HUES64 (cell line): ENCODE results near the gene RALBP1.

ENCODE experiments used
- H3K27ac ChIP-seq: 2 replicates; pipeline ENCODE4 v1.7.0; 2013; ENCODE audit warnings: low read depth, low read length, inconsistent platforms
- H3K27me3 ChIP-seq: 2 replicates; pipeline ENCODE4 v1.6.1; 2013; ENCODE audit warnings: mild to moderate bottlenecking, low read length; ENCODE audit not compliant: insufficient read depth
- H3K36me3 ChIP-seq: 2 replicates; pipeline ENCODE4 v1.6.1; 2013; ENCODE audit warnings: mild to moderate bottlenecking, low read length; ENCODE audit not compliant: insufficient read depth
- H3K4me1 ChIP-seq: 2 replicates; pipeline ENCODE4 v1.6.1; 2013; ENCODE audit warnings: mild to moderate bottlenecking, low read length, moderate library complexity; ENCODE audit not compliant: insufficient read depth
- H3K4me3 ChIP-seq: 2 replicates; pipeline ENCODE4 v1.5.1; 2013; ENCODE audit warnings: mild to moderate bottlenecking, low read length, moderate library complexity
- H3K9ac ChIP-seq: 2 replicates; pipeline ENCODE4 v1.6.1; 2013; ENCODE audit warnings: mild to moderate bottlenecking, low read depth, low read length
- H3K9me3 ChIP-seq: 2 replicates; pipeline ENCODE4 v1.6.1; 2013; ENCODE audit warnings: low read depth, low read length; ENCODE audit not compliant: insufficient read depth
- whole genome bisulfite sequencing: fragments of 150-250, 120-280 bp; methylation state at CpG from one replicate; pipeline ENCODE4 v1.1.7; 2013; ENCODE audit warnings: missing lambda C conversion rate; 5-methylcytosine and 5-hydroxymethylcytosine counted together

RALBP1 gene

GRCh38 chr18:9513971-9514512 lies 38.7 kb downstream of the RALBP1 start:
- no peak overlapping the region for H3K4me3 ChIP-seq
- no peaks in the 10 kb centered on the region for H3K27me3 ChIP-seq
- no peak overlapping the region for H3K27ac ChIP-seq
- no peak overlapping the region for H3K9ac ChIP-seq
- 96% methylated on average over 6 of the region's 6 CpGs for WGBS
- no peaks in the 10 kb centered on the region for H3K9me3 ChIP-seq
- H3K4me1 ChIP-seq = 0 out of 2 replicates have a peak, but pooled peaks cover 6% of the 10 kb centered on the region
- peaks cover 30% of the 10 kb centered on the region for H3K36me3 ChIP-seq

GRCh38 chr18:9516437-9517064 lies 41.2 kb downstream of the RALBP1 start:
- WGBS = 92% methylated on average over 3 of the region's 4 CpGs
- no peak overlapping the region for H3K9ac ChIP-seq

GRCh38 chr18:9517869-9518268 lies 42.6 kb downstream of the RALBP1 start:
- WGBS = 88% methylated on average over 5 of the region's 6 CpGs
- peaks cover 40% of the 10 kb centered on the region for H3K36me3 ChIP-seq

More at GRCh38 chr18:9516437-9517064, 41.2 kb downstream of the RALBP1 start:
- Histone ChIP-seq H3K4me1 (0 out of 2 replicates have a peak, but pooled peaks cover 6% of the 10 kb centered on the region), H3K27ac (no peak overlapping the region), H3K36me3 (peaks cover 33% of the 10 kb centered on the region), H3K4me3 (no peak overlapping the region), H3K27me3 (no peaks in the 10 kb centered on the region), H3K9me3 (no peaks in the 10 kb centered on the region)

GRCh38 chr18:9519399-9519798 lies 44.1 kb downstream of the RALBP1 start:
- no peaks in the 10 kb centered on the region for H3K4me1 ChIP-seq

More at GRCh38 chr18:9517869-9518268, 42.6 kb downstream of the RALBP1 start:
- H3K27me3 ChIP-seq = no peaks in the 10 kb centered on the region
- no peaks in the 10 kb centered on the region for H3K9me3 ChIP-seq
- no peak overlapping the region for H3K4me3 ChIP-seq
- H3K4me1 ChIP-seq = no peaks in the 10 kb centered on the region
- H3K27ac ChIP-seq = no peak overlapping the region
- H3K9ac ChIP-seq = no peak overlapping the region

GRCh38 chr18:9520666-9521065 lies 45.4 kb downstream of the RALBP1 start:
- H3K4me1 ChIP-seq = no peaks in the 10 kb centered on the region
- H3K36me3 ChIP-seq = peaks cover 43% of the 10 kb centered on the region
- no peaks in the 10 kb centered on the region for H3K9me3 ChIP-seq
- no peaks in the 10 kb centered on the region for H3K27me3 ChIP-seq
- H3K9ac ChIP-seq = no peak overlapping the region
- no peak overlapping the region for H3K27ac ChIP-seq
- H3K4me3 ChIP-seq = no peak overlapping the region
- 100% methylated on average over 3 of the region's 3 CpGs for WGBS

More at GRCh38 chr18:9519399-9519798, 44.1 kb downstream of the RALBP1 start:
- H3K36me3 ChIP-seq = peaks cover 35% of the 10 kb centered on the region
- H3K9ac ChIP-seq = no peak overlapping the region
- H3K27me3 ChIP-seq = no peaks in the 10 kb centered on the region
- no peak overlapping the region for H3K4me3 ChIP-seq
- 100% methylated on average over 1 of the region's 1 CpG for WGBS
- no peak overlapping the region for H3K27ac ChIP-seq
- no peaks in the 10 kb centered on the region for H3K9me3 ChIP-seq

GRCh38 chr18:9521770-9522169 lies 46.5 kb downstream of the RALBP1 start:
- peaks cover 51% of the 10 kb centered on the region for H3K36me3 ChIP-seq
- H3K4me1 ChIP-seq = no peaks in the 10 kb centered on the region
- H3K27ac ChIP-seq = no peak overlapping the region
- H3K9me3 ChIP-seq = peaks cover 3% of the 10 kb centered on the region; the same call in 1 of the 2 replicates
- H3K4me3 ChIP-seq = no peak overlapping the region
- no peak overlapping the region for H3K9ac ChIP-seq
- no peaks in the 10 kb centered on the region for H3K27me3 ChIP-seq
- 97% methylated on average over 7 of the region's 7 CpGs for WGBS

GRCh38 chr18:9522952-9523351 lies 47.6 kb downstream of the RALBP1 start:
- Histone ChIP-seq H3K4me1 (no peaks in the 10 kb centered on the region), H3K9me3 (peaks cover 12% of the 10 kb centered on the region), H3K9ac (no peak overlapping the region), H3K36me3 (peaks cover 54% of the 10 kb centered on the region), H3K27ac (no peak overlapping the region), H3K27me3 (no peaks in the 10 kb centered on the region), H3K4me3 (no peak overlapping the region)
- 96% methylated on average over 6 of the region's 6 CpGs for WGBS

- Histone ChIP-seq H3K9me3 (peaks cover 12% of the 10 kb centered on the region), H3K9ac (no peak overlapping the region), H3K27me3 (no peaks in the 10 kb centered on the region), H3K4me1 (no peaks in the 10 kb centered on the region), H3K36me3 (peaks cover 70% of the 10 kb centered on the region), H3K4me3 (no peak overlapping the region), H3K27ac (no peak overlapping the region)
Observed at GRCh38 chr18:9526458-9526857, 51.1 kb downstream of the RALBP1 start.

- H3K27me3 ChIP-seq = no peaks in the 10 kb centered on the region
- no peak overlapping the region for H3K9ac ChIP-seq
- 97% methylated on average over 6 of the region's 6 CpGs for WGBS
- H3K27ac ChIP-seq = no peak overlapping the region
- H3K4me3 ChIP-seq = no peak overlapping the region
- no peaks in the 10 kb centered on the region for H3K4me1 ChIP-seq
- H3K9me3 ChIP-seq = peaks cover 12% of the 10 kb centered on the region
- H3K36me3 ChIP-seq = peaks cover 82% of the 10 kb centered on the region
Observed at GRCh38 chr18:9530226-9531009, 55.1 kb downstream of the RALBP1 start.

GRCh38 chr18:9531791-9532410 lies 56.6 kb downstream of the RALBP1 start:
- Histone ChIP-seq H3K9me3 (peaks cover 8% of the 10 kb centered on the region), H3K9ac (no peak overlapping the region), H3K4me1 (no peaks in the 10 kb centered on the region), H3K4me3 (no peak overlapping the region), H3K27me3 (no peaks in the 10 kb centered on the region), H3K27ac (no peak overlapping the region), H3K36me3 (peaks cover 84% of the 10 kb centered on the region)
- 94% methylated on average over 7 of the region's 7 CpGs for WGBS

GRCh38 chr18:9534844-9535243 lies 59.5 kb downstream of the RALBP1 start:
- no peaks in the 10 kb centered on the region for H3K4me1 ChIP-seq
- WGBS = 90% methylated on average over 10 of the region's 11 CpGs
- H3K9ac ChIP-seq = no peak overlapping the region
- H3K9me3 ChIP-seq = no peaks in the 10 kb centered on the region
- no peaks in the 10 kb centered on the region for H3K27me3 ChIP-seq
- H3K4me3 ChIP-seq = no peak overlapping the region
- peaks cover 64% of the 10 kb centered on the region for H3K36me3 ChIP-seq
- no peak overlapping the region for H3K27ac ChIP-seq
